Stomach smooth muscle (tissue), 2 donors: Measurements from ENCODE around the gene RAET1E.
"Not testable (repeated sequence)": the region's sequence is repeated elsewhere in the genome, so short reads cannot be mapped to it uniquely, and the experiment has no call there.

ENCODE experiments used
- H3K27ac ChIP-seq: one replicate; pipeline ENCODE4 v1.7.0; 2013; ENCODE audit warnings: mild to moderate bottlenecking, low read length, inconsistent platforms
- H3K27me3 ChIP-seq, 2 donors: one replicate each; pipeline ENCODE4 v1.7.0; 2013; ENCODE audit warnings: low read length in 2 of 2; ENCODE audit not compliant: insufficient read depth in 2 of 2, control insufficient read depth in 1 of 2
- H3K36me3 ChIP-seq, 2 donors: one replicate each; pipeline ENCODE4 v1.7.0; 2013; ENCODE audit warnings: low read length in 2 of 2; ENCODE audit not compliant: control insufficient read depth in 2 of 2, insufficient read depth in 2 of 2
- H3K4me1 ChIP-seq: one replicate; pipeline ENCODE4 v1.7.0; 2013; ENCODE audit warnings: low read length; ENCODE audit not compliant: control insufficient read depth, insufficient read depth
- H3K4me3 ChIP-seq, 2 donors: one replicate each; pipeline ENCODE4 v1.7.0; 2013; ENCODE audit warnings: low read length in 2 of 2
- H3K9ac ChIP-seq, 2 donors: one replicate each; pipeline ENCODE4 v1.7.0; 2013; ENCODE audit warnings: low read length in 2 of 2, mild to moderate bottlenecking in 1 of 2
- H3K9me3 ChIP-seq, 2 donors: one replicate each; pipeline ENCODE4 v1.7.0; 2013; ENCODE audit warnings: low read length in 2 of 2; ENCODE audit not compliant: control insufficient read depth in 2 of 2
- donor health status: healthy.
- donor health status: Pancreatic carcinoma.

The RAET1E gene

DNA sequence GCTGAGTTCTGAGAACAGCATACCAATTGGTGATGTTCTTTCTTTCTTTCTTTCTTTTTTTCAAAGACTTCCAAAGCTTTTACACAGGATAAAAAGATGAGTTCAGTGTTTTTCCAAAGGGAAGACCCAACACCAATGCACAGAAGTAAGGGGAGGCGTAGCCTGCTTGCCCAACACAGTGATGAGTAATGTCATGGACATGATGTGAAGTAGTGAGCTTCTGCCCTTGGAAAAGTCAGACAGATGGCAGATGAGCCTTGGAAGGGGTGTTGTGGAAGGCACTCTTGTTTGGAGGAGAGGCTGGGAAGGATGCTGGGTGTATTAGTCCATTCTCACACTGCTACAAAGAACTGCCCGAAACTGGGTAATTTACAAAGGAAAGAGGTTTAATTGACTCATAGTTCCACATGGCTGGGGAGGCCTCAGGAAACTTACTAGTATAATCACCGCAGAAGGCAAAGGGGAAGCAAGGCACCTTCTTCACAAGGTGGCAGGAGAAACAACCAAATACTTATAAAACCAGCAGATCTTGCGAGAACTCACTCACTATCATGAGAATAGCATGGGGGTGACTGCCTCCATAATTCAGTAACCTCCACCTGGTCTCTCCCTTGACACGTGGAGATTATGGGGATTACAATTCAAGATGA, 46.3 kb downstream of the RAET1E start:
- H3K27me3 ChIP-seq, result no peaks in the 10 kb centered on the region
- no peak overlapping the region for H3K27ac ChIP-seq
- no peak overlapping the region for H3K4me3 ChIP-seq
- no peak overlapping the region for H3K9ac ChIP-seq
- H3K36me3 ChIP-seq, result peaks cover 2 to 10% of the 10 kb centered on the region in 2 donors
- no peaks in the 10 kb centered on the region for H3K9me3 ChIP-seq
- H3K4me1 ChIP-seq, result peaks cover 14% of the 10 kb centered on the region

DNA sequence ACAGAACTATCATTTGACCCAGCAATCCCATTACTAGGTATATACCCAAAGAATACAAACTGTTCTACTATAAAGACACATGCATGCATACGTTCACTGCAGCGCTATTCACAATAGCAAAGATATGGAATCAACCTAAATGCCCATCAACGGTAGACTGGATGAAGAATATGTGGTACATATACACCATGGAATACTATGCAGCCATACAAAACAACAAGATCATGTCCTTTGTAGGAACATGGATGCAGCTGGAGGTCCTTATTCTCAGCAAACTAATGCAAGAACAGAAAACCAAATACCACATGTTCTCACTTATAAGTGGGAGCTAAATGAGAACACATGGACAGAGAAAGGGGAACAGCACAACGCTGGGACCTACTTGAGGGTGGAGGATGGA, 49.6 kb downstream of the RAET1E start:
- not testable (repeated sequence) for H3K27ac ChIP-seq, H3K27me3 ChIP-seq, H3K4me3 ChIP-seq, H3K9me3 ChIP-seq, H3K9ac ChIP-seq
- H3K36me3 ChIP-seq, result peaks cover 2 to 10% of the 10 kb centered on the region in 2 donors
- H3K4me1 ChIP-seq, result peaks cover 25% of the 10 kb centered on the region
